ENCODE results near the gene TBCB. TPM values are rescaled to one million over a fixed set of nuclear protein-coding genes. Genes with fewer than 3 reads are reported as not detected.
A peak's percentile ranks its signal among the peaks of the same experiment; 100 is the strongest.
"Not testable (repeated sequence)": the region's sequence is repeated elsewhere in the genome, so short reads cannot be mapped to it uniquely, and the experiment has no call there.

TBCB gene
- total RNA-seq (2014; rRNA removed; shearing (Covaris generic)): 305 and 427 TPM in 2 replicates

GRCh38 chr19:36115453-36116343 is at the start of gene TBCB:
Gene TBCB, plus strand, starts transcription at chr19:36115468. Its CDS starts 93 bp downstream, at chr19:36115561.
- Histone ChIP-seq H3K4me3 (peak within 1 kb of the TSS; percentile 69), H3K9me3 (replicated peaks) (no peaks in the 10 kb centered on the region), H3K4me1 (replicated peaks) (peaks cover 19% of the 10 kb centered on the region), H3K27me3 (replicated peaks) (no peaks in the 10 kb centered on the region), H3K27ac (peak within 1 kb of the TSS; percentile 52), H3K36me3 (peaks cover 67% of the 10 kb centered on the region)
- peak; percentile 59 to 78 for DNase-seq (ENCODE audit: low read depth in 1 of 2, low spot score in 2 of 2)

GRCh38 chr19:36067681-36068080 is 47.6 kb upstream of the TBCB start:
- Histone ChIP-seq H3K27ac (no peak overlapping the region), H3K4me1 (replicated peaks) (peaks cover 10% of the 10 kb centered on the region), H3K36me3 (peaks cover 79% of the 10 kb centered on the region)

GRCh38 chr19:36068810-36069499 is 46.3 kb upstream of the TBCB start:
- H3K4me3 ChIP-seq; H3K9me3 ChIP-seq (replicated peaks); DNase-seq (ENCODE audit: low read depth in 1 of 2, low spot score in 2 of 2); H3K4me1 ChIP-seq (replicated peaks); H3K27ac ChIP-seq; H3K27me3 ChIP-seq (replicated peaks): not testable (repeated sequence)
- H3K36me3 ChIP-seq: peaks cover 77% of the 10 kb centered on the region

More at GRCh38 chr19:36067681-36068080, 47.6 kb upstream of the TBCB start:
- Histone ChIP-seq H3K9me3 (replicated peaks) (no peaks in the 10 kb centered on the region), H3K27me3 (replicated peaks) (no peaks in the 10 kb centered on the region), H3K4me3 (no peak overlapping the region)
- DNase-seq (ENCODE audit: low read depth in 1 of 2, low spot score in 2 of 2): no peak

- Histone ChIP-seq H3K36me3 (peaks cover 73% of the 10 kb centered on the region), H3K9me3 (replicated peaks) (no peaks in the 10 kb centered on the region), H3K4me3 (no peak overlapping the region), H3K27me3 (replicated peaks) (no peaks in the 10 kb centered on the region), H3K4me1 (replicated peaks) (peaks cover 10% of the 10 kb centered on the region), H3K27ac (no peak overlapping the region)
- DNase-seq (ENCODE audit: low read depth in 1 of 2, low spot score in 2 of 2): no peak
These were observed 43.2 kb upstream of the TBCB start for GRCh38 chr19:36072081-36072480.

- Histone ChIP-seq H3K27me3 (replicated peaks) (no peaks in the 10 kb centered on the region), H3K36me3 (peaks cover 72% of the 10 kb centered on the region), H3K9me3 (replicated peaks) (no peaks in the 10 kb centered on the region), H3K4me1 (replicated peaks) (peaks cover 10% of the 10 kb centered on the region), H3K4me3 (no peak overlapping the region), H3K27ac (no peak overlapping the region)
- no peak for DNase-seq (ENCODE audit: low read depth in 1 of 2, low spot score in 2 of 2)
These were observed 42.0 kb upstream of the TBCB start for GRCh38 chr19:36073121-36073876.

- Histone ChIP-seq H3K4me1 (replicated peaks) (no peaks in the 10 kb centered on the region), H3K27me3 (replicated peaks) (no peaks in the 10 kb centered on the region), H3K36me3 (peaks cover 88% of the 10 kb centered on the region), H3K9me3 (replicated peaks) (no peaks in the 10 kb centered on the region), H3K4me3 (no peak overlapping the region), H3K27ac (no peak overlapping the region)
- no peak for DNase-seq (ENCODE audit: low read depth in 1 of 2, low spot score in 2 of 2)
These were observed 35.8 kb upstream of the TBCB start for GRCh38 chr19:36079389-36079945.

GRCh38 chr19:36081385-36081784 is 33.9 kb upstream of the TBCB start:
- Histone ChIP-seq H3K27ac (no peak overlapping the region), H3K9me3 (replicated peaks) (no peaks in the 10 kb centered on the region), H3K4me3 (no peak overlapping the region), H3K4me1 (replicated peaks) (no peaks in the 10 kb centered on the region), H3K27me3 (replicated peaks) (no peaks in the 10 kb centered on the region), H3K36me3 (peaks cover 86% of the 10 kb centered on the region)
- DNase-seq (ENCODE audit: low read depth in 1 of 2, low spot score in 2 of 2): no peak

- no peak for DNase-seq (ENCODE audit: low read depth in 1 of 2, low spot score in 2 of 2)
These were observed 33.4 kb upstream of the TBCB start for GRCh38 chr19:36081894-36082293.

GRCh38 chr19:36082916-36083315 is 32.4 kb upstream of the TBCB start:
- DNase-seq (ENCODE audit: low read depth in 1 of 2, low spot score in 2 of 2): no peak
- Histone ChIP-seq H3K4me3 (no peak overlapping the region), H3K4me1 (replicated peaks) (no peaks in the 10 kb centered on the region), H3K36me3 (peaks cover 88% of the 10 kb centered on the region), H3K9me3 (replicated peaks) (no peaks in the 10 kb centered on the region), H3K27ac (no peak overlapping the region), H3K27me3 (replicated peaks) (no peaks in the 10 kb centered on the region)

More at GRCh38 chr19:36081894-36082293, 33.4 kb upstream of the TBCB start:
- H3K27ac ChIP-seq: no peak overlapping the region
- peaks cover 89% of the 10 kb centered on the region for H3K36me3 ChIP-seq
- no peaks in the 10 kb centered on the region for H3K27me3 ChIP-seq (replicated peaks)
- no peaks in the 10 kb centered on the region for H3K9me3 ChIP-seq (replicated peaks)
- H3K4me3 ChIP-seq: no peak overlapping the region
- H3K4me1 ChIP-seq (replicated peaks): no peaks in the 10 kb centered on the region

- Histone ChIP-seq H3K4me1 (replicated peaks) (no peaks in the 10 kb centered on the region), H3K27ac (no peak overlapping the region), H3K27me3 (replicated peaks) (no peaks in the 10 kb centered on the region), H3K4me3 (no peak overlapping the region), H3K9me3 (replicated peaks) (no peaks in the 10 kb centered on the region), H3K36me3 (peaks cover 90% of the 10 kb centered on the region)
- DNase-seq (ENCODE audit: low read depth in 1 of 2, low spot score in 2 of 2): no peak
These were observed 30.8 kb upstream of the TBCB start for GRCh38 chr19:36084231-36085009.

- Histone ChIP-seq H3K9me3 (replicated peaks) (no peaks in the 10 kb centered on the region), H3K36me3 (peaks cover 92% of the 10 kb centered on the region), H3K27ac (no peak overlapping the region), H3K4me1 (replicated peaks) (no peaks in the 10 kb centered on the region), H3K4me3 (no peak overlapping the region), H3K27me3 (replicated peaks) (no peaks in the 10 kb centered on the region)
- no peak for DNase-seq (ENCODE audit: low read depth in 1 of 2, low spot score in 2 of 2)
These were observed 28.9 kb upstream of the TBCB start for GRCh38 chr19:36086326-36086725.

GRCh38 chr19:36089847-36090246 is 25.4 kb upstream of the TBCB start:
- Histone ChIP-seq H3K36me3 (peaks cover 83% of the 10 kb centered on the region), H3K4me3 (no peak overlapping the region), H3K27ac (no peak overlapping the region), H3K4me1 (replicated peaks) (no peaks in the 10 kb centered on the region), H3K9me3 (replicated peaks) (no peaks in the 10 kb centered on the region), H3K27me3 (replicated peaks) (no peaks in the 10 kb centered on the region)
- DNase-seq (ENCODE audit: low read depth in 1 of 2, low spot score in 2 of 2): no peak
